H1 (cell line): ENCODE results near the gene RAD51B. TPM values are rescaled to one million over a fixed set of nuclear protein-coding genes. Genes with fewer than 3 reads are reported as not detected.

Source experiments
- CTCF ChIA-PET: fragments of 300-600 bp; sonication (Branson Sonifier 250); formaldehyde crosslinking; loops from one replicate; lab custom pipeline; 2021; ENCODE audit not compliant: partially characterized antibody; lab: Charles Lee
- POLR2A ChIA-PET: fragments of 300-600 bp; sonication (Branson Sonifier 250); formaldehyde crosslinking; loops from one replicate; lab custom pipeline; 2021; ENCODE audit warnings: inconsistent platforms; ENCODE audit not compliant: partially characterized antibody; lab: Charles Lee
- DNase-seq, 2 experiments: peaks; one replicate each; pipeline versions ENCODE4 v3.0.0 to v3.0.0-alpha.2; 2010 to 2022; ENCODE audit warnings: low spot score in 2 of 2, low read depth in 1 of 2, mixed read lengths in 1 of 2
- FAIRE-seq: peaks from 2 replicates; lab custom pipeline; 2011; peaks lifted over from hg19 to GRCh38; lab: Jason Lieb, UNC
- H2AFZ ChIP-seq: 2 replicates; pipeline ENCODE4 v1.8.1; 2012; ENCODE audit warnings: low read length, inconsistent platforms
- H2AK5ac ChIP-seq: 2 replicates; pipeline ENCODE4 v1.6.1; 2013; ENCODE audit warnings: low read depth, low read length
- H2BK120ac ChIP-seq: replicated peaks from 2 replicates; pipeline ENCODE3; 2013; ENCODE audit warnings: low read depth, low read length, inconsistent platforms
- H2BK12ac ChIP-seq: 2 replicates; pipeline ENCODE4 v1.6.1; 2013; ENCODE audit warnings: low read depth, low read length
- H2BK15ac ChIP-seq: 2 replicates; pipeline ENCODE4 v1.6.1; 2013; ENCODE audit warnings: low read length
- H2BK20ac ChIP-seq: 2 replicates; pipeline ENCODE4 v1.6.1; 2013; ENCODE audit warnings: low read length
- H2BK5ac ChIP-seq: 2 replicates; pipeline ENCODE4 v1.6.1; 2013; ENCODE audit warnings: low read depth, low read length
- H3K14ac ChIP-seq: 2 replicates; pipeline ENCODE4 v1.6.1; 2013; ENCODE audit warnings: inconsistent platforms; ENCODE audit not compliant: insufficient read length
- H3K18ac ChIP-seq: 2 replicates; pipeline ENCODE4 v1.6.1; 2013; ENCODE audit warnings: low read length; ENCODE audit errors: extremely low read depth
- H3K23ac ChIP-seq: 2 replicates; pipeline ENCODE4 v1.6.1; 2013; ENCODE audit warnings: inconsistent platforms; ENCODE audit not compliant: insufficient read length
- H3K23me2 ChIP-seq: 2 replicates; pipeline ENCODE4 v1.6.1; 2013; ENCODE audit warnings: low read depth, low read length
- H3K27ac ChIP-seq: 2 replicates; pipeline ENCODE4 v1.6.1; 2011; ENCODE audit warnings: low read depth, low read length, inconsistent platforms
- H3K27me3 ChIP-seq, 4 experiments: replicated peaks in 1 of 4; 1 replicate in 1 of 4; 2 replicates in 3 of 4; pipeline versions ENCODE4 v1.6.1 to v1.8.1; 2011 to 2013; ENCODE audit warnings: low read length in 3 of 4, mild to moderate bottlenecking in 3 of 4, inconsistent platforms in 2 of 4, mixed read lengths in 2 of 4, moderate library complexity in 1 of 4; ENCODE audit not compliant: control insufficient read depth in 3 of 4, insufficient read depth in 3 of 4; ENCODE audit errors: extremely low read depth in 1 of 4
- H3K36me3 ChIP-seq, 4 experiments: 2 replicates each; pipeline versions ENCODE4 v1.6.1 to v1.8.1; 2011 to 2013; ENCODE audit warnings: mild to moderate bottlenecking in 4 of 4, low read length in 3 of 4, moderate library complexity in 2 of 4, control low read depth in 1 of 4, inconsistent platforms in 1 of 4; ENCODE audit not compliant: insufficient read depth in 4 of 4, control insufficient read depth in 2 of 4
- H3K4ac ChIP-seq: replicated peaks from 2 replicates; pipeline ENCODE3; 2013; ENCODE audit warnings: low read length, low read depth, mixed read lengths, inconsistent platforms; ENCODE audit not compliant: insufficient read length
- H3K4me1 ChIP-seq, 4 experiments: replicated peaks in 1 of 4; 1 replicate in 1 of 4; 2 replicates in 3 of 4; pipeline versions ENCODE4 v1.6.1 to v1.8.1; 2011 to 2013; ENCODE audit warnings: low read length in 3 of 4, inconsistent platforms in 2 of 4, mixed read lengths in 1 of 4; ENCODE audit not compliant: insufficient read depth in 4 of 4, control insufficient read depth in 3 of 4
- H3K4me2 ChIP-seq, 2 experiments: 2 replicates each; pipeline versions ENCODE4 v1.6.1 to v1.8.1; 2011 to 2013; ENCODE audit warnings: low read depth in 2 of 2, low read length in 2 of 2, control low read depth in 1 of 2, inconsistent platforms in 1 of 2, mild to moderate bottlenecking in 1 of 2; ENCODE audit not compliant: insufficient read depth in 1 of 2
- H3K4me3 ChIP-seq, 4 experiments: fragments of 200-600, 300-600 bp in 1 of 4; sonication (generic), shearing (Covaris generic), sonication (Bioruptor Twin) in 1 of 4; 2 replicates each; pipeline versions ENCODE4 v1.5.1 to v1.8.1; 2011 to 2016; ENCODE audit warnings: low read length in 4 of 4, low read depth in 3 of 4, control low read depth in 2 of 4, inconsistent platforms in 2 of 4, mild to moderate bottlenecking in 2 of 4, mixed read lengths in 1 of 4, moderate library complexity in 1 of 4; ENCODE audit not compliant: insufficient read depth in 2 of 4; ENCODE audit errors: extremely low read depth in 1 of 4
- H3K56ac ChIP-seq: replicated peaks from 2 replicates; pipeline ENCODE3; 2013; ENCODE audit warnings: low read depth, mild to moderate bottlenecking, mixed read lengths, low read length, inconsistent platforms; ENCODE audit not compliant: insufficient read length
- H3K79me1 ChIP-seq: 2 replicates; pipeline ENCODE4 v1.6.1; 2013; ENCODE audit warnings: low read depth, low read length, control low read depth
- H3K79me2 ChIP-seq, 2 experiments: 2 replicates each; pipeline versions ENCODE4 v1.6.1 to v1.8.1; 2012 to 2013; ENCODE audit warnings: low read length in 2 of 2, mild to moderate bottlenecking in 2 of 2, inconsistent platforms in 1 of 2; ENCODE audit not compliant: insufficient read depth in 2 of 2, control insufficient read depth in 1 of 2
- H3K9ac ChIP-seq, 4 experiments: replicated peaks in 1 of 4; 1 replicate in 1 of 4; 2 replicates in 3 of 4; pipeline versions ENCODE4 v1.6.1 to v1.8.1; 2011 to 2013; ENCODE audit warnings: low read depth in 3 of 4, low read length in 3 of 4, control low read depth in 2 of 4, mild to moderate bottlenecking in 2 of 4, moderate library complexity in 2 of 4, inconsistent platforms in 1 of 4; ENCODE audit errors: extremely low read depth in 1 of 4
- H3K9me3 ChIP-seq, 2 experiments: 2 replicates each; pipeline versions ENCODE4 v1.6.1 to v1.8.1; 2012 to 2013; ENCODE audit warnings: mild to moderate bottlenecking in 2 of 2, moderate library complexity in 2 of 2, control low read depth in 1 of 2, inconsistent platforms in 1 of 2, low read depth in 1 of 2, low read length in 1 of 2, mixed read lengths in 1 of 2; ENCODE audit not compliant: insufficient read depth in 2 of 2
- H4K20me1 ChIP-seq, 2 experiments: replicated peaks in 1 of 2; 2 replicates each; pipeline versions ENCODE3 to v1.8.1; 2011 to 2013; ENCODE audit warnings: inconsistent platforms in 2 of 2, low read length in 2 of 2, mild to moderate bottlenecking in 1 of 2; ENCODE audit not compliant: insufficient read depth in 2 of 2, control insufficient read depth in 1 of 2
- H4K5ac ChIP-seq: 2 replicates; pipeline ENCODE4 v1.6.1; 2013; ENCODE audit warnings: low read length, low read depth, mixed read lengths, inconsistent platforms; ENCODE audit not compliant: insufficient read length
- H4K8ac ChIP-seq: 2 replicates; pipeline ENCODE4 v1.8.0; 2013; ENCODE audit warnings: mild to moderate bottlenecking, moderate library complexity, low read length, inconsistent platforms; ENCODE audit not compliant: insufficient read depth; ENCODE audit errors: extremely low read depth
- H4K91ac ChIP-seq: replicated peaks from 2 replicates; pipeline ENCODE3; 2013; ENCODE audit warnings: low read length, mixed read lengths, inconsistent platforms; ENCODE audit not compliant: insufficient read length
- EGR1 ChIP-seq: IDR thresholded peaks from 2 replicates; pipeline ENCODE4 v1.6.1; 2011; ENCODE audit warnings: low read depth, low read length, borderline replicate concordance
- EZH2 ChIP-seq: fragments of 200-600 bp; sonication (generic); IDR thresholded peaks from 2 replicates; pipeline ENCODE4 v1.7.1; 2012; ENCODE audit warnings: low read depth, mild to moderate bottlenecking, moderate library complexity, low read length, inconsistent platforms; ENCODE audit not compliant: severe bottlenecking
- JUN ChIP-seq: IDR thresholded peaks from 2 replicates; pipeline ENCODE4 v1.6.1; 2011; ENCODE audit warnings: low read depth, mild to moderate bottlenecking, improper control_type of control experiment, low read length
- KDM1A ChIP-seq: fragments of 200-600, 300-600 bp; sonication (generic); IDR thresholded peaks from 2 replicates; pipeline ENCODE4 v1.7.1; 2016; ENCODE audit warnings: mild to moderate bottlenecking, low read length, borderline replicate concordance
- RBBP5 ChIP-seq: IDR thresholded peaks from 2 replicates; pipeline ENCODE4 v1.7.1; 2012; ENCODE audit warnings: low read depth, mild to moderate bottlenecking, inconsistent platforms, low read length, moderate library complexity, borderline replicate concordance
- RFX5 ChIP-seq: IDR thresholded peaks from 2 replicates; pipeline ENCODE4 v1.6.1; 2011; ENCODE audit warnings: low read depth, low read length, improper control_type of control experiment, borderline replicate concordance
- SIX5 ChIP-seq: IDR thresholded peaks from 2 replicates; pipeline ENCODE4 v1.6.1; 2011; ENCODE audit warnings: mild to moderate bottlenecking, low read depth, low read length
- TEAD4 ChIP-seq: IDR thresholded peaks from 2 replicates; pipeline ENCODE4 v1.6.1; 2012; ENCODE audit warnings: low read depth, low read length, inconsistent platforms, mixed read lengths
- WGBS, 2 experiments: shearing (Covaris generic) in 1 of 2; methylation state at CpG; one replicate each; pipeline versions ENCODE4 v1.1.6 to v1.1.7; 2013 to 2015; ENCODE audit warnings: low lambda C conversion rate in 2 of 2, mixed read lengths in 2 of 2, inconsistent platforms in 1 of 2, low coverage in 1 of 2, missing lambda C conversion rate in 1 of 2; ENCODE audit not compliant: insufficient replicate concordance in 2 of 2, insufficient coverage in 1 of 2, insufficient read length in 1 of 2; ENCODE audit errors: extremely low coverage in 1 of 2, missing lambda C conversion rate in 1 of 2; 5-methylcytosine and 5-hydroxymethylcytosine counted together
- polyA plus RNA-seq, 7 experiments: library from polyadenylated mRNA; depleted of rRNA in 3 of 7; stranded (reverse) in 5 of 7; unstranded in 2 of 7; fragments of >200 nt in 5 of 7; fragments of 200-250 nt in 2 of 7; gene quantifications; 1 replicate in 5 of 7; 2 replicates in 1 of 7; 4 replicates in 1 of 7; pipeline versions ENCODE4 v1.2.1 to v1.2.3, GENCODE V29; 2011 to 2013; ENCODE audit warnings: missing spikeins in 2 of 7, mixed read lengths in 2 of 7
- total RNA-seq: library from RNA; stranded (reverse); fragmentation: NEBNext Ultra II Directional; extraction: Animal tissue kit (Norgen Biotek cat#: 25700); gene quantifications from 2 replicates; pipeline ENCODE4 v1.2.1, GENCODE V29; 2021

RAD51B gene
- total and polyA plus RNA-seq, 2 of the 8 experiments (the other 6 are each of a cell fraction or from before 2014, with no cell fraction given) = 3.9 to 14.9 TPM

- H2AFZ ChIP-seq = no peak overlapping the region
- TF ChIP-seq TEAD4 = no peak
- no peak for TF ChIP-seq EGR1
- no peak for TF ChIP-seq EZH2
- TF ChIP-seq SIX5 = no peak
- TF ChIP-seq JUN = no peak
- no peak for TF ChIP-seq RBBP5
- TF ChIP-seq KDM1A = no peak
- no peak for TF ChIP-seq RFX5
- TF ChIP-seq, all 59 proteins: peak for 0
- Histone ChIP-seq H2BK20ac (no peak overlapping the region), H3K4me1 (no peaks in the 10 kb centered on the region), H4K5ac (no peak overlapping the region), H3K79me2 (no peaks in the 10 kb centered on the region), H3K4me2 (no peak overlapping the region), H4K20me1 (no peaks in the 10 kb centered on the region), H3K4me3 (no peak overlapping the region), H4K91ac (no peak overlapping the region), H3K23ac (no peak overlapping the region), H3K27ac (no peak overlapping the region), H3K9me3 (no peaks in the 10 kb centered on the region), H3K9ac (no peak overlapping the region), H3K56ac (no peak overlapping the region), H3K36me3 (no peaks in the 10 kb centered on the region), H2BK15ac (no peak overlapping the region), H2BK120ac (no peak overlapping the region), H2AK5ac (no peak overlapping the region), H3K4ac (no peak overlapping the region), H3K27me3 (no peaks in the 10 kb centered on the region), H4K8ac (no peak overlapping the region), H3K79me1 (no peaks in the 10 kb centered on the region), H2BK5ac (no peak overlapping the region), H2BK12ac (no peak overlapping the region), H3K23me2 (no peaks in the 10 kb centered on the region), H3K18ac (no peak overlapping the region), H3K14ac (no peak overlapping the region)
- CTCF ChIA-PET = no interaction called here
- WGBS, 2 experiments = 83% methylated on average over 1 of the region's 1 CpG; no CpG with 5 or more reads in 1 of the 2 experiments
- FAIRE-seq (no peak), DNase-seq (no peak)
- POLR2A ChIA-PET = no interaction called here
Measured at GRCh38 chr14:68000511-68000910, 180.9 kb downstream of the RAD51B start.
